ENCODE results near the gene FAS.

The FAS gene

GRCh38 chr10:88990384-88991160, at the start of gene FAS:
Gene FAS (plus strand): TSS chr10:88990798. CDS start chr10:88990877, 79 bp downstream.
- DNase-seq, result peak; percentile 80

GRCh38 chr10:88941026-88941425, 49.6 kb upstream of the FAS start:
- DNase-seq, result no peak

GRCh38 chr10:88943778-88944177, 46.8 kb upstream of the FAS start:
- DNase-seq, result no peak

- DNase-seq, result no peak
These were observed 45.8 kb upstream of the FAS start for GRCh38 chr10:88944813-88945212.

- no peak for DNase-seq
These were observed 44.4 kb upstream of the FAS start for GRCh38 chr10:88946200-88946599.

- no peak for DNase-seq
These were observed 43.5 kb upstream of the FAS start for GRCh38 chr10:88946965-88947590.

GRCh38 chr10:88949051-88949450, 41.5 kb upstream of the FAS start:
- no peak for DNase-seq

- no peak for DNase-seq
These were observed 40.4 kb upstream of the FAS start for GRCh38 chr10:88949912-88950837.

GRCh38 chr10:88952647-88953111, 37.9 kb upstream of the FAS start, which contains the start of gene ACTA2:
Gene ACTA2 (minus strand): TSS chr10:88952773. CDS start chr10:88948930, 3,843 bp downstream.
- peak; percentile 68 for DNase-seq

GRCh38 chr10:88953662-88954061, 36.9 kb upstream of the FAS start:
- no peak for DNase-seq

- DNase-seq, result no peak
These were observed 36.0 kb upstream of the FAS start for GRCh38 chr10:88954458-88955083.

GRCh38 chr10:88957381-88957780, 33.2 kb upstream of the FAS start:
- no peak for DNase-seq

- DNase-seq, result no peak
These were observed 31.9 kb upstream of the FAS start for GRCh38 chr10:88958721-88959120.

GRCh38 chr10:88960802-88961201, 29.8 kb upstream of the FAS start:
- no peak for DNase-seq

- DNase-seq, result no peak
These were observed 29.3 kb upstream of the FAS start for GRCh38 chr10:88961266-88961665.

GRCh38 chr10:88962336-88962735, 28.3 kb upstream of the FAS start:
- DNase-seq, result no peak

GRCh38 chr10:88963318-88963717, 27.3 kb upstream of the FAS start:
- DNase-seq, result no peak

- DNase-seq, result no peak
These were observed 26.2 kb upstream of the FAS start for GRCh38 chr10:88964360-88964759.

GRCh38 chr10:88964869-88965415, 25.7 kb upstream of the FAS start:
- no peak for DNase-seq

GRCh38 chr10:88966797-88967196, 23.8 kb upstream of the FAS start:
- DNase-seq, result no peak

- no peak for DNase-seq
These were observed 22.2 kb upstream of the FAS start for GRCh38 chr10:88968391-88968790.

Measured in right forelimb (tissue), 1 donor.